Spleen (tissue), 7 donors: ENCODE data around the gene SORCS2.

Experiments used
- POLR2A ChIP-seq, 3 donors: fragments of 450-650 bp; IDR thresholded peaks; one replicate each; pipeline ENCODE4 v1.5.1; 2017; ENCODE audit warnings: antibody characterized with exemption in 3 of 3, mild to moderate bottlenecking in 1 of 3
- TF ChIP-seq, protein P1 (sequence below), 11 experiments: fragments of 200-600 bp in 7 of 11; fragments of 450-650 bp in 4 of 11; sonication (generic) in 4 of 11; IDR thresholded peaks in 8 of 11; conservative IDR thresholded peaks in 3 of 11; 1 replicate in 7 of 11; 2 replicates in 4 of 11; pipeline versions ENCODE4 v1.4.0 to v1.8.0; 2016 to 2021; ENCODE audit warnings: antibody characterized with exemption in 11 of 11, inconsistent platforms in 4 of 11, mild to moderate bottlenecking in 1 of 11
- donor health status: DM: no; HTN: no; CAD: no; lungs with moderate emphysema.
- donor health status: DM: no; HTN: no; CAD: no.
- donor health status: DM: no; HTN: no; CAD: no.

DNA sequence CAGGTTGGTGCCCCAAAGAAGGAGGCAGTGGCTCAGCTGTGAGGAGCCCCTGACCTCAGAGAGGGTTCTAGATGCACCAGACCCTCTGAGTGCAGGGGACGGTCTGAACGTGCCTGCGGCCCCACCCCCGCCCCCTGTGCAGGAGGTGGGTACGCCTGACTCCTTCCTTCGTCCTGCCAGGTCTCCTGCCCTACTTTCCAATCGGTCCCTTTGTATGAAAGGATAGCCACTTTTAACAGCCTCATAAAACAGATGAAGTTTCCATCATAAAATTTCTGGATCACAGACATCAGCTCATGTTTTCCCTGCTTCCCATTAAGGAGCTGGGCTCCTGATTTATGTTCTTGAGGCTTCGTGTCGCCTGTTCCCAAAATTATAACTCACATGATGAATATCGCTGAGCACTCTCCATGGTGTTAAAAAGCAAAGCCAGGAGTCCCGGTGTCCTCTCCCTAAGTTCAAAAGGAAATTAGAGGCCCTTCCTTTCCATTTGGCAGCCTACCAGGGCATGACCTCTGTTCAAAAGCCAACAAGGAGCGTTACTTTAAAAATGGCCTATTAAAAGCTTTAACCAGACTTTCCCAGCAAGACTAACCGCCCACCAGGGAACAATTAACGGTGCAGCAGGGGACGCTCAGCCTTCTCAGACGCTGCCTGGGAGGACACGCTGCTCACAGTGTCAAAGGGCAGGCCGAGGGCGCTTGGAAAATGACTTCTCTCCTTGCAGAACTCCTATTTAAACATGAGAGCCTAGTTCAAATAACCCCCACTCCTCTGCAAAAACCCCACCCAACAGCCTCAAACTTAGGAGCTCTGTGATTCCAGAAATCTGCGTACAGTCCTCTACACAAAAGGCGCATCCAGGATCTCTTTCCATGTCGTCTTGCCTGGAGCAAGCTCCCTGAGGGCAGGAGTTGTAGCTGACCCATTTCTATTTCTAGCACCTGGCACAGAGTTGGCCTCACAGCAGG is 565.4 kb downstream of the SORCS2 start:
- TF ChIP-seq, protein P1, sequence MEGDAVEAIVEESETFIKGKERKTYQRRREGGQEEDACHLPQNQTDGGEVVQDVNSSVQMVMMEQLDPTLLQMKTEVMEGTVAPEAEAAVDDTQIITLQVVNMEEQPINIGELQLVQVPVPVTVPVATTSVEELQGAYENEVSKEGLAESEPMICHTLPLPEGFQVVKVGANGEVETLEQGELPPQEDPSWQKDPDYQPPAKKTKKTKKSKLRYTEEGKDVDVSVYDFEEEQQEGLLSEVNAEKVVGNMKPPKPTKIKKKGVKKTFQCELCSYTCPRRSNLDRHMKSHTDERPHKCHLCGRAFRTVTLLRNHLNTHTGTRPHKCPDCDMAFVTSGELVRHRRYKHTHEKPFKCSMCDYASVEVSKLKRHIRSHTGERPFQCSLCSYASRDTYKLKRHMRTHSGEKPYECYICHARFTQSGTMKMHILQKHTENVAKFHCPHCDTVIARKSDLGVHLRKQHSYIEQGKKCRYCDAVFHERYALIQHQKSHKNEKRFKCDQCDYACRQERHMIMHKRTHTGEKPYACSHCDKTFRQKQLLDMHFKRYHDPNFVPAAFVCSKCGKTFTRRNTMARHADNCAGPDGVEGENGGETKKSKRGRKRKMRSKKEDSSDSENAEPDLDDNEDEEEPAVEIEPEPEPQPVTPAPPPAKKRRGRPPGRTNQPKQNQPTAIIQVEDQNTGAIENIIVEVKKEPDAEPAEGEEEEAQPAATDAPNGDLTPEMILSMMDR (IDR thresholded peaks at IDR 0.05 in 8 of 11, conservative IDR thresholded peaks at IDR 0.05 in 3 of 11), result no peak
- no peak for TF ChIP-seq POLR2A (IDR thresholded peaks at IDR 0.05)
